ENCODE measurements around the gene CNTNAP2. TPM values are rescaled to one million over a fixed set of nuclear protein-coding genes. Genes with fewer than 3 reads are reported as not detected.

CNTNAP2 gene
- total RNA-seq, 6 experiments from 2014 or later = 1.8 to 8.1 (median 3.9) TPM

DNA sequence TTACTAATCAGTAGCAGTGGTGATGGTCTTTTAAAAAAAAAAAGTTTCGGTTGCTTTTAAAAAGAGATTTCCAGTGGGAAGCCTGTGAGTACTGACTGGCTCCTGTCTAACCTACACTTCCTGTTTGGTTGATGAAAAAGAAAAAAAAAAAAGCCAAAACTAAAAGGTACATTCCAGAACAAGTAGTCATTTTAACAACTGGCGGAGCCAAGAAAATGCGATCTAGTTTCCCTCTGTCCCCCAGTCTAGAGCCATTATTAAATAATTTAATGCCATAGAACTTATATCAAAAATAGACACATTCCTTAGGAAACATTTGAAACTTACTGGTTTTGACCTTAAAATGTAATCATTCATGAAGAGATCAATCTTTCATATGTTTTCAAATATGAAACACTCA lies 2219.8 kb downstream of the CNTNAP2 start:
- intact Hi-C loops (cut with DNase I) = no loop called here
- Histone ChIP-seq H3K4me1 (peaks cover 0 to 7% (median 0%) of the 10 kb centered on the region in 4 donors), H3K27ac (no peak overlapping the region), H3K4me3 (no peak overlapping the region), H3K27me3 (no peaks in the 10 kb centered on the region), H3K36me3 (no peaks in the 10 kb centered on the region), H3K9me3 (no peaks in the 10 kb centered on the region)
- DNase-seq (no peak), ATAC-seq (no peak)
- WGBS (ENCODE audit: insufficient coverage, low coverage, low lambda C conversion rate, missing lambda C conversion rate) = 68% methylated on average over 3 of the region's 3 CpGs
- no peak for TF ChIP-seq POLR2A (IDR thresholded peaks at IDR 0.05)
- TF ChIP-seq, protein P1, sequence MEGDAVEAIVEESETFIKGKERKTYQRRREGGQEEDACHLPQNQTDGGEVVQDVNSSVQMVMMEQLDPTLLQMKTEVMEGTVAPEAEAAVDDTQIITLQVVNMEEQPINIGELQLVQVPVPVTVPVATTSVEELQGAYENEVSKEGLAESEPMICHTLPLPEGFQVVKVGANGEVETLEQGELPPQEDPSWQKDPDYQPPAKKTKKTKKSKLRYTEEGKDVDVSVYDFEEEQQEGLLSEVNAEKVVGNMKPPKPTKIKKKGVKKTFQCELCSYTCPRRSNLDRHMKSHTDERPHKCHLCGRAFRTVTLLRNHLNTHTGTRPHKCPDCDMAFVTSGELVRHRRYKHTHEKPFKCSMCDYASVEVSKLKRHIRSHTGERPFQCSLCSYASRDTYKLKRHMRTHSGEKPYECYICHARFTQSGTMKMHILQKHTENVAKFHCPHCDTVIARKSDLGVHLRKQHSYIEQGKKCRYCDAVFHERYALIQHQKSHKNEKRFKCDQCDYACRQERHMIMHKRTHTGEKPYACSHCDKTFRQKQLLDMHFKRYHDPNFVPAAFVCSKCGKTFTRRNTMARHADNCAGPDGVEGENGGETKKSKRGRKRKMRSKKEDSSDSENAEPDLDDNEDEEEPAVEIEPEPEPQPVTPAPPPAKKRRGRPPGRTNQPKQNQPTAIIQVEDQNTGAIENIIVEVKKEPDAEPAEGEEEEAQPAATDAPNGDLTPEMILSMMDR (IDR thresholded peaks at IDR 0.05) = no peak

DNA sequence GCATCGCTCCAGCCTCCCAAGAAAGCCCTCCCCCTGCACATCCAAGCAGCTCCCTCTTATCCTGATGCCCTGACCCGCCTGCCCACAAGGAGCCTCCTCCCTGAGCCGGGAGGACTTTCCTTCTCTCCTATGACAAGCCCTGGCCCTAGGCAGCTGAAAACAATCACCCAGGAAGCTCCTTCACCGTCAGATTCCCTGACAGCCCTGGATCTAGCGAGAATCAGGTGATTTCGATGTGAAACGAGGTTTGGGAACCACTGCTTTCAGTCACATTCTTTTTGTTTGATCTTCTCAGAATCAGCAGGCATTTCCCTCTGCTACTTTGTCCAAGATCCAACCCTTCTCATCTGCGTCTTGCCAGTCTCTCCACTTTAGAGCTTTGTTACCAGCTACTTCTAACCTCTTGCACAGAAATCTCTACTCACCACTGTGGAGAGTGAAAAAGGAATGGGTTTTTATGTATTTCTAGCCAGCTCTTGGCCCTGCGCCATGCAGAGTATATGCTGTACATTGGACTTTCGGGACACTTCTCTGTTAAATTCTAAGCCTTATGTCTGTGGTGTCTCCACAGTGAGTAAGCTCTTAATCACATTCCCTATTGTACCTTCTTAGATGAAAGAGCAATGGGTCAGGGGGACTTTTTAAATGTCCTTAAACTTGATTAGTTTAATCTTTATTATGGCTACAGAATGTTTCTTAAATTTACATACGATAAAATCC lies 2220.8 kb downstream of the CNTNAP2 start:
- Histone ChIP-seq H3K27ac (no peak overlapping the region), H3K4me3 (no peak overlapping the region), H3K4me1 (peaks cover 0 to 7% (median 0%) of the 10 kb centered on the region in 4 donors), H3K27me3 (no peaks in the 10 kb centered on the region), H3K9me3 (no peaks in the 10 kb centered on the region), H3K36me3 (no peaks in the 10 kb centered on the region)
- TF ChIP-seq, protein P1 (IDR thresholded peaks at IDR 0.05) = no peak
- no peak for TF ChIP-seq POLR2A (IDR thresholded peaks at IDR 0.05)
- 41% methylated on average over 7 of the region's 11 CpGs for WGBS (ENCODE audit: insufficient coverage, low coverage, low lambda C conversion rate, missing lambda C conversion rate)
- no peak for DNase-seq
- intact Hi-C loops (cut with DNase I) = no loop called here
- no peak for ATAC-seq

DNA sequence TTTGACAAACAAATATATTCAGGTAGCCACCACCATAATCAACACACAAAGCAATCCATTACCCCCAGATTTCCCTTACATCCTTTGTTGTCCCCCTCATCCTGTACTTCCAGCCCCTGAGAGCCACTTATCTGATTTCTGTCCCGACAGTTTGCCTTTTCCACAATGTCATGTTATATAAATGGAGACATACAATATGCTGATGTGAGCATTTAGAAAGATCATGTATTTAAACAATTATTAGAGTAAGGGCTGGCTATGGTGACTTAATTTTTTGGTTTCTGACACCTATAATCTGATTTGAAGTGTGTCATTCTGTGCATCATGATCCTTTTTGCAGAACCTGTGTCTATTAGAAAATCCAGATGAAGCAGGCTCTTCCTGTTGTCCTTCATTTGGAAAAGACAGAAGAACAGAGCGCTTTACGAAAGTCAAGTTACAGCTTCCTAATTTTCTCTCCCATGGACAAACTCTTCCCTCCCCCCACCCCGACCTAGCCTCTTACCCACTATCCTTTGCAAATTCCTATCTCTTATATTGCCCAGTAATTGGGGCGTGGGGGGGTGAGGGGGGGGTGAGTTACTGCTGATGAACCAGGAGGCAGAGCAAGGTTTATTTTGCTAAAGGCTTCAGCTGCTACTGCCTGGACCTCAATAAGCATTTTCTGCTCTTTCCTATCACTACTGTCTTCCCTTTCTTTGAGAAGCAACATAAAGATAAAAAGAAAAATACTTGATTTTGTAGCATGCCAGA lies 2221.6 kb downstream of the CNTNAP2 start:
- Histone ChIP-seq H3K4me3 (no peak overlapping the region), H3K4me1 (peaks cover 0 to 7% (median 0%) of the 10 kb centered on the region in 4 donors), H3K27me3 (no peaks in the 10 kb centered on the region), H3K9me3 (no peaks in the 10 kb centered on the region), H3K27ac (no peak overlapping the region), H3K36me3 (no peaks in the 10 kb centered on the region)
- no peak for DNase-seq
- no peak for ATAC-seq
- intact Hi-C loops (cut with DNase I) = no loop called here
- TF ChIP-seq, protein P1 (IDR thresholded peaks at IDR 0.05) = no peak
- no peak for TF ChIP-seq POLR2A (IDR thresholded peaks at IDR 0.05)
- 49% methylated on average over 5 of the region's 5 CpGs for WGBS (ENCODE audit: insufficient coverage, low coverage, low lambda C conversion rate, missing lambda C conversion rate)

DNA sequence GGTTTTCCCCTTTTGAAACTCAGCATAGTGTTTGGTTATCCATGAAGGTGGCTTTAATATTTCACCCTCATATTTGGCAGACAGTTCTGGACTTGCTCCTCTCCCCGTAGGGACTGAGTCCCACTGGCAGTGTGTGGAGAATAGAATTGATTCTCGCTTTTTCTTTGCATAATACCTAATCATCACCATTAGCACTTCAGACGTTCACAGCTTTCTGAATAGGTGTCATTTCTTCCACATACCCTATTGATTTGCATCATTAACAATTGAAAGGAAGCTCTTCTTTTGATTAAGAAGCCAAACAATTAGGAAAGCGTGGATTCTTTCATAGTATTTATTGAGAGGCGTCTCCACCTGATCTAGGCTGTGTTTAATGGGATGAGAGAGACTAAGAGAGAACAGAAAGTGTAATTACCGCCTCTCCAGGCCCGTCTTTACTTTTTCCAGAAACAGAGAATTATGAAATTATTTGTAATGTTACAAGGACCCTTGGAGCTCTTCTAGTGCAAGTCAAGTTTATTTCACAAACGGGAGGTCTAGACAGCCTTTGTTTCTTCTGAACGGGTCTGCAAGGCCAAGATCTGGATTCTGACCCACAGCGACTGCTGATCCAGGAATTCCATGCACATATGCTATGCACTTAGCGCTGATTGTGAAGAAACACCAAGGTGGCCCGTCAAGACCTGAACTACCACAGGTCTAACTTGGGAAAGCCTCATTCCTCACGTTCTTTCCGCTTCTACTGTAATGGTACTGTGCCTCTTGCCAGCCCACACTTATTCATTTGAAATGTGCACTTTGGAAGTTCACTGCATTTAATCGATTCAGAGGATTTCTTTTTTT lies 2224.1 kb downstream of the CNTNAP2 start:
- Histone ChIP-seq H3K27me3 (no peaks in the 10 kb centered on the region), H3K4me1 (peaks cover 0 to 7% (median 0%) of the 10 kb centered on the region in 4 donors), H3K27ac (no peak overlapping the region), H3K36me3 (no peaks in the 10 kb centered on the region), H3K9me3 (no peaks in the 10 kb centered on the region), H3K4me3 (no peak overlapping the region)
- intact Hi-C loops (cut with DNase I) = no loop called here
- no peak for ATAC-seq
- DNase-seq = no peak
- TF ChIP-seq, protein P1 (IDR thresholded peaks at IDR 0.05) = no peak
- TF ChIP-seq POLR2A (IDR thresholded peaks at IDR 0.05) = no peak
- WGBS (ENCODE audit: insufficient coverage, low coverage, low lambda C conversion rate, missing lambda C conversion rate) = 71% methylated on average over 15 of the region's 15 CpGs
